Measurements from ENCODE around the gene FAM83F. TPM values are rescaled to one million over a fixed set of nuclear protein-coding genes. Genes with fewer than 3 reads are reported as not detected.

The FAM83F gene
- total RNA-seq, 1 experiment from 2014 or later = 43.1 TPM

DNA sequence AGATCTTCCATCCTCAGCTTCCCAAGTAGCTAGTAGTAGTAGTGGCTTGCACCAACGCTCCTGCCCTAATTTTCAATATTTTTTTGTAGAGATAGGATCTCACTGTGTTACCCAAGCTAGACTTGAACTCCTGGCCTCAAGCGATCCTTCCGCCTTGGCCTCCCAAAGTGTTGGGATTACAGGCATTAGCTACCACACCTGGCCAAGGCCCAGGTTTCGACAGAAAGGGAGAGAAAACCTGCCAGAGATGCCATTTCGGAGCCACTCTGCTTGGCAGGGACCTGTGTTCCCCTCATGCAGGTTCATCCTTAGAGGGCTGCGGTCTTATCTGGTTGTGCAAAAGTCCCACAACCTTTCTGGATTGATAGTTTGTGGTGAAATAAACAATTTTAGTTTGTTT, 41.4 kb downstream of the FAM83F start:
- Mint-ChIP-seq H3K4me3 (no peak overlapping the region), H3K9me3 (no peaks in the 10 kb centered on the region), H3K27ac (peak overlapping the region; percentile 73; the same call in 1 of the 2 replicates), H3K27me3 (ENCODE audit: low read depth) (peaks cover 14% of the 10 kb centered on the region), H3K36me3 (no peaks in the 10 kb centered on the region), H3K4me1 (no peaks in the 10 kb centered on the region)
- no peak for DNase-seq (ENCODE audit: low spot score)
- CTCF ChIA-PET = interaction anchor here (0.5 to 3.0 kb wide), 30 partner anchors 8 to 507 kb away, joined by 3 to 36 read pairs (median 5); partner anchors contain the start of gene FAM83F
- TF ChIP-seq, protein P1, sequence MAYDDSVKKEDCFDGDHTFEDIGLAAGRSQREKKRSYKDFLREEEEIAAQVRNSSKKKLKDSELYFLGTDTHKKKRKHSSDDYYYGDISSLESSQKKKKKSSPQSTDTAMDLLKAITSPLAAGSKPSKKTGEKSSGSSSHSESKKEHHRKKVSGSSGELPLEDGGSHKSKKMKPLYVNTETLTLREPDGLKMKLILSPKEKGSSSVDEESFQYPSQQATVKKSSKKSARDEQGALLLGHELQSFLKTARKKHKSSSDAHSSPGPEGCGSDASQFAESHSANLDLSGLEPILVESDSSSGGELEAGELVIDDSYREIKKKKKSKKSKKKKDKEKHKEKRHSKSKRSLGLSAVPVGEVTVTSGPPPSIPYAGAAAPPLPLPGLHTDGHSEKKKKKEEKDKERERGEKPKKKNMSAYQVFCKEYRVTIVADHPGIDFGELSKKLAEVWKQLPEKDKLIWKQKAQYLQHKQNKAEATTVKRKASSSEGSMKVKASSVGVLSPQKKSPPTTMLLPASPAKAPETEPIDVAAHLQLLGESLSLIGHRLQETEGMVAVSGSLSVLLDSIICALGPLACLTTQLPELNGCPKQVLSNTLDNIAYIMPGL (CRISPR knock-in tag; IDR thresholded peaks at IDR 0.05) = no peak
- TF ChIP-seq FOXK1 (CRISPR knock-in tag; IDR thresholded peaks at IDR 0.05) = no peak
- no peak for TF ChIP-seq NFATC4 (CRISPR knock-in tag; IDR thresholded peaks at IDR 0.05)
- ATAC-seq = no peak
- POLR2A ChIA-PET = interaction anchor here (0.6 kb wide), 1 partner anchor 103 kb away, joined by 3 read pairs; no protein-coding TSS in a partner anchor

DNA sequence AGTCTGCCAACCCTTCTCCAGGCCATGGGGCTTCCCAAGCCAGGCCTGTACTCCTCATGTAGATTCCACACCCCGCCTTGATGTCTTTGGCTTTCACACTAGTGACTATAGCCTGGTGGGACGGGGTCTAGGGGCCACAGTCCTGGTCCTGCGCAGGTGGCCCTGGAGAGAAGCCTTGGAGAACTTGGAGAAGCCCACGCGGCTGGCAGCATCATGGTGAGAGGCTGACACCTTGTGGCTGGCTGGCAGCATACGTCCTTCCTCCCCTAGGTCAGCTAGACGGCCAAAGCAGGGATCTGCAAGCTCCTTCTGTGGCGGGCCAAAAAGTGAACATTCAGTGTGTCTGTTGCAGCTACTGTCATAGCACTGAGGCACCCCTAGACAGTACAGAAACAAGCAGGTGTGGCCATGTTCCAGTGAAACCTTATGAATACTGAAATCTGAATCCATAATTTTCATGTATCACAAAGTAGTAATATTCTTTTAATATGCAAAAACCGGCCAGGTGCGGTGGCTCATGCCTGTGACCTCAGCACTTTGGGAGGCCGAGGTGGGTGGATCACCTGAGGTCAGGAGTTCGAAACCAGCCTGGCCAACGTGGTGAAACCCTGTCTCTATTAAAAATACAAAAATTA, 42.0 kb downstream of the FAM83F start:
- CTCF ChIA-PET = interaction anchor here (0.5 to 3.0 kb wide), 33 partner anchors 8 to 508 kb away, joined by 3 to 36 read pairs (median 5); partner anchors contain the start of gene FAM83F
- Mint-ChIP-seq H3K4me3 (no peak overlapping the region), H3K27me3 (ENCODE audit: low read depth) (peaks cover 14% of the 10 kb centered on the region), H3K9me3 (no peaks in the 10 kb centered on the region), H3K4me1 (no peaks in the 10 kb centered on the region), H3K36me3 (no peaks in the 10 kb centered on the region), H3K27ac (no peak overlapping the region)
- POLR2A ChIA-PET = interaction anchor here (0.6 kb wide), 1 partner anchor 104 kb away, joined by 3 read pairs; no protein-coding TSS in a partner anchor
- DNase-seq (ENCODE audit: low spot score) (peak; percentile 77), ATAC-seq (peak; percentile 90)
- TF ChIP-seq NFATC4 (CRISPR knock-in tag; IDR thresholded peaks at IDR 0.05) = no peak
- no peak for TF ChIP-seq FOXK1 (CRISPR knock-in tag; IDR thresholded peaks at IDR 0.05)
- TF ChIP-seq, protein P2, sequence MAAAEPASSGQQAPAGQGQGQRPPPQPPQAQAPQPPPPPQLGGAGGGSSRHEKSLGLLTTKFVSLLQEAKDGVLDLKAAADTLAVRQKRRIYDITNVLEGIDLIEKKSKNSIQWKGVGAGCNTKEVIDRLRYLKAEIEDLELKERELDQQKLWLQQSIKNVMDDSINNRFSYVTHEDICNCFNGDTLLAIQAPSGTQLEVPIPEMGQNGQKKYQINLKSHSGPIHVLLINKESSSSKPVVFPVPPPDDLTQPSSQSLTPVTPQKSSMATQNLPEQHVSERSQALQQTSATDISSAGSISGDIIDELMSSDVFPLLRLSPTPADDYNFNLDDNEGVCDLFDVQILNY (CRISPR knock-in tag; IDR thresholded peaks at IDR 0.05) = no peak
- TF ChIP-seq, protein P3, sequence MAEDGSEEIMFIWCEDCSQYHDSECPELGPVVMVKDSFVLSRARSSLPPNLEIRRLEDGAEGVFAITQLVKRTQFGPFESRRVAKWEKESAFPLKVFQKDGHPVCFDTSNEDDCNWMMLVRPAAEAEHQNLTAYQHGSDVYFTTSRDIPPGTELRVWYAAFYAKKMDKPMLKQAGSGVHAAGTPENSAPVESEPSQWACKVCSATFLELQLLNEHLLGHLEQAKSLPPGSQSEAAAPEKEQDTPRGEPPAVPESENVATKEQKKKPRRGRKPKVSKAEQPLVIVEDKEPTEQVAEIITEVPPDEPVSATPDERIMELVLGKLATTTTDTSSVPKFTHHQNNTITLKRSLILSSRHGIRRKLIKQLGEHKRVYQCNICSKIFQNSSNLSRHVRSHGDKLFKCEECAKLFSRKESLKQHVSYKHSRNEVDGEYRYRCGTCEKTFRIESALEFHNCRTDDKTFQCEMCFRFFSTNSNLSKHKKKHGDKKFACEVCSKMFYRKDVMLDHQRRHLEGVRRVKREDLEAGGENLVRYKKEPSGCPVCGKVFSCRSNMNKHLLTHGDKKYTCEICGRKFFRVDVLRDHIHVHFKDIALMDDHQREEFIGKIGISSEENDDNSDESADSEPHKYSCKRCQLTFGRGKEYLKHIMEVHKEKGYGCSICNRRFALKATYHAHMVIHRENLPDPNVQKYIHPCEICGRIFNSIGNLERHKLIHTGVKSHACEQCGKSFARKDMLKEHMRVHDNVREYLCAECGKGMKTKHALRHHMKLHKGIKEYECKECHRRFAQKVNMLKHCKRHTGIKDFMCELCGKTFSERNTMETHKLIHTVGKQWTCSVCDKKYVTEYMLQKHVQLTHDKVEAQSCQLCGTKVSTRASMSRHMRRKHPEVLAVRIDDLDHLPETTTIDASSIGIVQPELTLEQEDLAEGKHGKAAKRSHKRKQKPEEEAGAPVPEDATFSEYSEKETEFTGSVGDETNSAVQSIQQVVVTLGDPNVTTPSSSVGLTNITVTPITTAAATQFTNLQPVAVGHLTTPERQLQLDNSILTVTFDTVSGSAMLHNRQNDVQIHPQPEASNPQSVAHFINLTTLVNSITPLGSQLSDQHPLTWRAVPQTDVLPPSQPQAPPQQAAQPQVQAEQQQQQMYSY (CRISPR knock-in tag; IDR thresholded peaks at IDR 0.05) = no peak
- TF ChIP-seq GABPB1 (CRISPR knock-in tag; IDR thresholded peaks at IDR 0.05) = no peak
- TF ChIP-seq, protein P4, sequence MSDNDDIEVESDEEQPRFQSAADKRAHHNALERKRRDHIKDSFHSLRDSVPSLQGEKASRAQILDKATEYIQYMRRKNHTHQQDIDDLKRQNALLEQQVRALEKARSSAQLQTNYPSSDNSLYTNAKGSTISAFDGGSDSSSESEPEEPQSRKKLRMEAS (CRISPR knock-in tag; IDR thresholded peaks at IDR 0.05) = 0 out of 2 replicates have a peak, but pooled peaks have one; percentile 19
- TF ChIP-seq CREM (CRISPR knock-in tag; IDR thresholded peaks at IDR 0.05) = no peak
- TF ChIP-seq ZNF396 (CRISPR knock-in tag; IDR thresholded peaks at IDR 0.05; ENCODE audit: borderline replicate concordance) = no peak
- TF ChIP-seq, protein P5, sequence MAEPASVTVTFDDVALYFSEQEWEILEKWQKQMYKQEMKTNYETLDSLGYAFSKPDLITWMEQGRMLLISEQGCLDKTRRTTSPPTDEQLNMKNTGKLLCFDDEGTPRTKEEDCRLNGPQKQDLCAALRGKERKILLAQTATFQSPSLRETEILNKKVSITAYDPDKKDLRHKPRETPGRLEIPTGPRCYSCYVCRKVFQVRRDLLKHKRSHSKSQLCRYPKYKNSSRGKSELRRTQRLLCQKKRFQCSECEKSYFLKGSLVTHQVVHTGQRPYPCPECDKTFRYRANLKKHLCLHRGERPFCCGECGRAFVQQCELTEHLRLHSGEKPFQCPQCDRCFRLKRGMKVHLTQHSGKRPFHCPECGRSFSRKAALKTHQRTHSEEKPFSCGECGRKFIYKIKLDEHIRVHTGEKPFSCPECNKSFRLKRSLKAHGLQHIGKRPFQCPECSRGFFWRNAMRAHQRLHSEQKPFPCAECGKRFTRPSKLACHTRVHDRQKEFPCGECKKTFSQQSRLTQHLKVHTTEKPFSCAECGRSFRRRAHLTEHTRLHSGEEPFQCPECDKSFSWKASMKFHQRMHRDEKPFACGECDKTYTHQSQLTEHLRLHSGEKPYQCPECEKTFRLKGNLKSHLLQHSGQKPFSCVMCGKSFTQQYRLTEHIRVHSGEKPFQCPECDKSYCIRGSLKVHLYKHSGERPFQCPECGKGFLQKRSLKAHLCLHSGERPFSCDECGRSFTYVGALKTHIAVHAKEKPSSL (CRISPR knock-in tag; conservative IDR thresholded peaks at IDR 0.05) = no peak
- TF ChIP-seq, protein P6, sequence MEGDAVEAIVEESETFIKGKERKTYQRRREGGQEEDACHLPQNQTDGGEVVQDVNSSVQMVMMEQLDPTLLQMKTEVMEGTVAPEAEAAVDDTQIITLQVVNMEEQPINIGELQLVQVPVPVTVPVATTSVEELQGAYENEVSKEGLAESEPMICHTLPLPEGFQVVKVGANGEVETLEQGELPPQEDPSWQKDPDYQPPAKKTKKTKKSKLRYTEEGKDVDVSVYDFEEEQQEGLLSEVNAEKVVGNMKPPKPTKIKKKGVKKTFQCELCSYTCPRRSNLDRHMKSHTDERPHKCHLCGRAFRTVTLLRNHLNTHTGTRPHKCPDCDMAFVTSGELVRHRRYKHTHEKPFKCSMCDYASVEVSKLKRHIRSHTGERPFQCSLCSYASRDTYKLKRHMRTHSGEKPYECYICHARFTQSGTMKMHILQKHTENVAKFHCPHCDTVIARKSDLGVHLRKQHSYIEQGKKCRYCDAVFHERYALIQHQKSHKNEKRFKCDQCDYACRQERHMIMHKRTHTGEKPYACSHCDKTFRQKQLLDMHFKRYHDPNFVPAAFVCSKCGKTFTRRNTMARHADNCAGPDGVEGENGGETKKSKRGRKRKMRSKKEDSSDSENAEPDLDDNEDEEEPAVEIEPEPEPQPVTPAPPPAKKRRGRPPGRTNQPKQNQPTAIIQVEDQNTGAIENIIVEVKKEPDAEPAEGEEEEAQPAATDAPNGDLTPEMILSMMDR (IDR thresholded peaks at IDR 0.05) = peak; percentile 57

Data from WTC11 (cell line).